Glomerular endothelial cell (primary cell): ENCODE results near the gene CYSRT1. TPM values are rescaled to one million over a fixed set of nuclear protein-coding genes. Genes with fewer than 3 reads are reported as not detected.

Source experiments
- DNase-seq: peaks from one replicate; pipeline ENCODE4 v3.0.0-alpha.2; 2011; ENCODE audit warnings: low read depth, low spot score; ENCODE audit errors: extremely low read depth
- total RNA-seq: library from RNA; depleted of rRNA; stranded (reverse); fragments of >200 nt; gene quantifications from 2 replicates; pipeline ENCODE4 v1.2.3, GENCODE V29; 2015

CYSRT1 gene
- total RNA-seq, 1 donor from 2014 or later = 0.41 TPM

- peak; percentile 91 for DNase-seq
Measured at GRCh38 chr9:137223078-137223970, 1.6 kb upstream of the CYSRT1 start.

DNA sequence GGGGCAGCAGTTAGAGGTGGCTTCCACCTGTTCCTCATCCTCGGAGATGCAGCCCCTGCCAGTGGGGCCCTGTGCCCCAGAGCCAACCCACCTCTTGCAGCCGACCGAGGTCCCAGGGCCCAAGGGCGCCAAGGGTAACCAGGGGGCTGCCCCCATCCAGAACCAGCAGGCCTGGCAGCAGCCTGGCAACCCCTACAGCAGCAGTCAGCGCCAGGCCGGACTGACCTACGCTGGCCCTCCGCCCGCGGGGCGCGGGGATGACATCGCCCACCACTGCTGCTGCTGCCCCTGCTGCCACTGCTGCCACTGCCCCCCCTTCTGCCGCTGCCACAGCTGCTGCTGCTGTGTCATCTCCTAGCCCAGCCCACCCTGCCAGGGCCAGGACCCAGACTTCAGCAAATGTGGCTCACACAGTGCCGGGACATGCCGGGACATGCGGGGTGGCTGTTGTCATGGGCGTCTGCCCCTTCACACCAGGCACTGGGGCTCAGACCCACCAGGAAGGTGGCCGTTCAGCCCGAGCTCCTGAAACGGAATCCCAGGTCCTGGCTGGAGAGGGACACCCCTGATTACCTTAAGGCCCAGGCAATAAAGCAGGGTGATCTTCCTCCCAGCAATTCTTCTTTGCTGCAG lies 841 bp downstream of the CYSRT1 start:
- no peak for DNase-seq

- no peak for DNase-seq
Measured at GRCh38 chr9:137226338-137227053, 1.5 kb downstream of the CYSRT1 start.

DNA sequence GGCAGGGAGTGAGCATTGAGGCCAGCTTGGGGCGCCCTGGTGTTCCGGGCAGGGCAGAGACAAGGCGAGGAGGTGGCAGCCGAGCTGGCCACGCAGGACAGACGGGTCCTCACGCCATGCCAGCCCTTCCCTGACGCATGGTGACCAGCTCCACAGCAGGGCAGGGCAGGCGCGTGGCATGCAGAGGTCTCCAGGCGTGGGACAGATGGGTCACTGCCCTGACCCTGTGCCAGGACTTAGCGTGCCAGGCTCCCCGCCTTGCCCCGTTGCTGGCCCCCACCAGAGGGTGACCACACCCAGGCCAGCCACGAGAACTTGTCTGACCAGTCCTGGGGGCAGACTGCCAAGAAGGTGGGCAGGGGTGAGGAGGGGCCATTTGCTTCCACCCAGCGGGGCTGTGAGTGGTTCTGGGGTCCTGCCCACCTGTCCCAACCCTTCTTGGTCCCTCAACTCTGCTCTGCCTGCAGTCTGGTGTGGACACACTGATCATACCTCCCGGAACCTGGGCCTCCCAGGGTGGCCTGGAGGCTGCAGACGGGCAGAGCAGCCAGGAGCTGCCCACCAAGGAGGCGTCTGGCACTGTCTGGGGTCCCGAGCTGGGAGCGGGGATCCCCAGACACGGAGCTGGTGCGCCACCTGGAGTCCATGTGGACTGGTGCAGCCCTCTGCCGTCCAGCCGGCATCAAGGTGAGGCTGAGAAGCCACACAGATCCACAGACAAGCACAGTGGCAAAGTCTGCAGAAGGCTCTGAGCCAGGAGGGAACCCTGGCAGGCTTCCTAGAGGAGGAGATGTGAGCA lies 2.3 kb downstream of the CYSRT1 start, which contains the start of gene RNF224:
Gene RNF224, plus strand, starts transcription at position 449 of the 799 bp plus-strand sequence. CDS start 834 bp downstream, outside the sequence.
- no peak for DNase-seq

DNA sequence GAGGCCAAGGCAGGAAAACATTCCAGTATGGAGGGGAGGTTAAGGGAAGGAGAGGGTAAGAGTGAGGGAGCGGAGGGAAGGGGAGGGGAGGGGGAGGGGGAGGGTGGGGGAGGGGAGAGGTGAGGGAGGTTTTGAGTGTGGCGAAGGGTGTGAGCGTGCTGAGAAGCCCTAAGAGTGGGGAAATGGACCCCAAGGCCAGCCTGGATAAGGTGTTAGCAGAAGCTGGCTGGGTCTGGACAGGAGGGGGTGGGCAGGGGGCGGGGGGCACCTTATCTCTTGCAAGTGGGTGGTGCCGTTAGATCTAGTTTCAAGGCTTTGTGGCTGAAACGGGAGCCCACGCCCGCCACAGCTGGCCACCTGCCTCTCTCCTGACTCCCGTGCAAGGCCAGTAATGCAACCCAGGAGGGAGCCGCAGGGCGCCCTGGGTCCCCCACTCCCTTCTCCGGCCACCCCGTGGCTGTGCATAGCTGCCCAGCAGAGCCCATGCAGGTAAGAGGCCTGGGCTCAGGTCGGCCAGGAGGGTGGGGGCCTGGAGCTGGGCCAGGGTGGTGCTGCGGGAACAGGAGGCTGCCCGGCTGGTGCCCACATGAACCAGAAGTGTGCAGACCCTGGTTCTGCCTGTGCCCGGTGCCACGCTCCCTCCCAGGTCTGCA lies 3.0 kb downstream of the CYSRT1 start:
- DNase-seq = no peak

GRCh38 chr9:137228506-137228967 lies 3.6 kb downstream of the CYSRT1 start:
- DNase-seq = no peak

- DNase-seq = no peak
Measured at GRCh38 chr9:137228968-137229896, 4.3 kb downstream of the CYSRT1 start.

DNA sequence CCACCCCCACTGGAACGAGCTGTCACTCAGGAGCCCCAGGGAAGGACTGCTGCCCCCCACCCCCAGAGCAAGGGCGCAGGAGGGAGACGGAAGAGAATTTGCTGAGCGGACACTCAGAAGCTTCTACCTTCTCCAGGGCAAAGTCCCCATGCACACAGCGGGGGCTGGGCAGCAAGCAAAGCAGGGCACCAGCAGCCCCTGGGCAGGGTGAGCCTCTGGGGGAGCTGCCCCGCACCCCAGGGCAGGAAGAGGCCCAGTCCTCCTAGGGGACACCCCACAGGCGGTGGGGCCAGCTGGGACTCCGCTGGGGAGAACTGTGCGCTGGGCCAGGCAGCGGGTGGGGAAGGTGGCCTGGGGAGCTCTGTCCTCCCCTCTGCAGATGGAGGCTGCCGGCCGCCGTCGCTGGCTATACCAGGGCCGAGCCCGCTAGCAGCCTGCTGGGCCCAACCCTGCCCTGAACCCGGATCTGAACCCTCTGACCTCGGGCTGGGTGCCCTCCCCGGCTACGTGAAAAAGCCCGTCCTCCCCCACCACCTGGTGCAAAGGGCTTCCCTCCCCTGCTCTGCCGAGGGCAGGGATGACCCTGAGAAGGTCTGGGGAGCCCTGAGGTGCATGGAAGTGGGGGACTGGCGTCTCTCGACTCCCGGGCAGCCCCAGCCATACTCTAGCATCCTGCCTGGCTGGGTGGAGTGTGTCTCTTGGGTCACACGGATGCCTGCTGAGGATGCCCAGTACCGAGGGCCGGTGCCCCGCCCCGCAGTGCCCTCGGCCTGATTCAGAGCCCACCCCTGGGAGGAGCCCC lies 5.1 kb downstream of the CYSRT1 start:
- DNase-seq = no peak

DNA sequence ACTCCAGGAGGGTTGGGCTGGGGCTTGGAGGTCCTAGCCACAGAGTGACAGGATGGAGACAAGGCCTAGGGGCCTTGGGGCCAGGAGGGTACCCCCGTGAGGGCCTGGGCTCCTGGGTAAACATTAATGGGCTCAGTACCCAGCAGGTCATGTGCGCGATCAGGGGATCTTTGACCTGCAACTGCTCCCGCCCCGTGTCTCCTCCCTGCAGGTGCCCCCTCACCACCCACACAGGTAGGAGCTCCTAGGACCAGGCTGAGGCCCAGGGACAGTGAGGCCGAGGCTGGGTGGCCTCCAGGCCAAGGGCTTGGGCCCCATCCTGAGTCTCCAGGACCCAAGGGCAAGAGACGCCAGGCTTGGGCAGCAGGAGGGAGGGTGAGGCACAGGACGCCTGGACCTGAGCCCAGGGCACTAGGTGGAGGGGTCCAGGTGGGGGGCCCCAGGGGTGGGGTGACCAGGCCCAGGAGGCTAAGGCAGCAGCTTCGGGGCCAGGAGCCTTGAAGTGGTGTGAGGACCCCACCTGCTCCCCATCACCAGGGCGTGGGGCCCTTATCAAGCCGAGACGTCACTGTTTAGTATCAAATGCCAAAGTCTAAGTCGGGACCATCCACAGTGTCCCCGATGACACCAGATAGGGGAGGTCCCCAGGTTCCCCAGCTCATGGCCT lies 5.9 kb downstream of the CYSRT1 start, which contains the start of gene SLC34A3:
Gene SLC34A3, plus strand, starts transcription at position 197 of the 667 bp plus-strand sequence. CDS start 802 bp downstream, outside the sequence.
- no peak for DNase-seq

DNA sequence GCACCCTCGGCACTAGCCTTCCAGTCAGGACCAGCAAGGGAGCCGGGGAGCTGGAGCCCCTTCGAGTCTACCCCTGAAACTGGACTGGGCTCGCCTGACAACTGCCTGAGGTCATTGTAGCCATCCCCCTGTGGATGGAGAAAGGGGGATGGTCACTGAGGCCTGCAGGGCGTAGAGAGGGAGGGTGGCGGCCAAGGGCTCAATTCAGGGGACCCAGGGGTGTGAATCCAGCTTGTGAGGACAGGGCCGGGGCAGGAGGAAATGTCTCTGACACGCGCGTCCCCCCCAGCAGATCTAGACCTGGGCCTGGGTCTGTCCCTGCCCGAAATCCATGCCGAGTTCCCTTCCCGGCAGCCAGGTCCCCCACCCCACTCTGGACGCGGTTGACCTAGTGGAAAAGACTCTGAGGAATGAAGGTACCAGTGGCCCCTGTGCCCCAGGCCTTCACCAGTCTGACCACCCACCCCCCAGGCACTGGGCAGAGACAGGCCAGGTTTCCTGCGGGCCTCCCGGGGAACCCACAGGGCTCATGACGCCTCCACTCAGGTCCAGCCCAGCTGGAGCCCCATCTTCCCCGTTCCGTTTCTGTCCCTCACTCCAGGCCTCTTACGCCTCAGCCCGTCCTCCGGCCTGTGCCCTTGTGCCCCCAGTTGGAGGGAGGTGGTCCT lies 6.5 kb downstream of the CYSRT1 start:
- no peak for DNase-seq

DNA sequence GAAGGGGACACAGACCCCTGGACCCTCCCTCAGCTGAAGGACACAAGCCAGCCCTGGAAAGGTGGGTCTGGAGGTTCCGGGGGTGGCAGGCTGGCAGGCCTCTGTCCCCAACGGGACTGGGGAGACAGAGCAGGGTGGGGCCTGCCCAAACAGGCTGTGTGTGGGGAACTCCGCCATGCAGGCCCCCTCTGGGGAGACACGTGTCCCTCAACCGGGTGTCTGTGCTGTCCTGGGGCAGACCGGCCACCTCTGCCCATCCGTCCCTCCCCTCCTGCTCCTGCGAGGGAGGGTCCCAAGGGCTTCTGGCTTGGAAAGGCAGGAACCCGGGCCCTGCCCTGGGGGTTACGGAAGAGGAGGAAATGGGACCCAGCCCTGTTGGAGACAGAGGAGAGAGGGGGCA lies 7.1 kb downstream of the CYSRT1 start:
- DNase-seq = no peak

DNA sequence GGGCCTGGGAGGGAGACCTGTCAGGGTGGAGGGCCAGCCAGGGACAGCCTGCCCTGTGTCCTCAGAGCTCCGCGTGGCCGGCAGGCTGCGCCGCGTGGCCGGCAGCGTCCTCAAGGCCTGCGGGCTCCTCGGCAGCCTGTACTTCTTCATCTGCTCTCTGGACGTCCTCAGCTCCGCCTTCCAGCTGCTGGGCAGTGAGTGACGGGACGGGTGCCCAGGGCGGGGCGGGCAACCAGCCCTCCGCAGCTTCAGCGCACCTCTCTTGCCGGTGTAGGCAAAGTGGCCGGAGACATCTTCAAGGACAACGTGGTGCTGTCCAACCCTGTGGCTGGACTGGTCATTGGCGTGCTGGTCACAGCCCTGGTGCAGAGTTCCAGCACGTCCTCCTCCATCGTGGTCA lies 7.5 kb downstream of the CYSRT1 start:
- no peak for DNase-seq

DNA sequence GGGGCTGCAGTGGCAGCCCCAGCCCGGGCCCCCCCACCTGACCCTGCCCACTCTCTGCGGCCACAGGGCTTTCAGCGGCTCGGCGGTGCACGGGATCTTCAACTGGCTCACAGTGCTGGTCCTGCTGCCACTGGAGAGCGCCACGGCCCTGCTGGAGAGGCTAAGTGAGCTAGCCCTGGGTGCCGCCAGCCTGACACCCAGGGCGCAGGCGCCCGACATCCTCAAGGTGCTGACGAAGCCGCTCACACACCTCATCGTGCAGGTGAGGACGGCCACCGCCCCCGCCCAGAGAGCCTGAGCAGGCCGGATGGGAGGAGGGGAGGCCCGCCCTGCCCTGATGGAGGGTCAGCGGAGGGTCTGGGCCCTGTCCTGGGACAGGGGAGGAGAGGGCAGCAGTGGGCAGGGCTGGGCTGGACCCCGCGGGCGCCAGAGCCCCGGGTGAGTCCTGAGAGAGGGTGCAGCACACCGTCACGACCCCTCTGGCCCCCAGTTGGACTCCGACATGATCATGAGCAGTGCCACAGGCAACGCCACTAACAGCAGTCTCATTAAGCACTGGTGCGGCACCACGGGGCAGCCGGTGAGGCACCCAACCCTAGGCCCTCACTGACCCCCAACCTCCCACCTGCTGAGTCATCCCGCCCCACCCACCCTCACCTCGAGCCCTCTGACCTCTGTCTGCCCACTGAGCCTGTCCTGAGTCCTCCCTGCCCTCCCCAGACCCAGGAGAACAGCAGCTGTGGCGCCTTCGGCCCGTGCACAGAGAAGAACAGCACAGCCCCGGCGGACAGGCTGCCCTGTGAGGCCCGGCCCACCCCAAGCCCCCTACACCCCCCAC lies 8.4 kb downstream of the CYSRT1 start:
- no peak for DNase-seq

GRCh38 chr9:137234055-137234697 lies 9.2 kb downstream of the CYSRT1 start:
- DNase-seq = no peak

DNA sequence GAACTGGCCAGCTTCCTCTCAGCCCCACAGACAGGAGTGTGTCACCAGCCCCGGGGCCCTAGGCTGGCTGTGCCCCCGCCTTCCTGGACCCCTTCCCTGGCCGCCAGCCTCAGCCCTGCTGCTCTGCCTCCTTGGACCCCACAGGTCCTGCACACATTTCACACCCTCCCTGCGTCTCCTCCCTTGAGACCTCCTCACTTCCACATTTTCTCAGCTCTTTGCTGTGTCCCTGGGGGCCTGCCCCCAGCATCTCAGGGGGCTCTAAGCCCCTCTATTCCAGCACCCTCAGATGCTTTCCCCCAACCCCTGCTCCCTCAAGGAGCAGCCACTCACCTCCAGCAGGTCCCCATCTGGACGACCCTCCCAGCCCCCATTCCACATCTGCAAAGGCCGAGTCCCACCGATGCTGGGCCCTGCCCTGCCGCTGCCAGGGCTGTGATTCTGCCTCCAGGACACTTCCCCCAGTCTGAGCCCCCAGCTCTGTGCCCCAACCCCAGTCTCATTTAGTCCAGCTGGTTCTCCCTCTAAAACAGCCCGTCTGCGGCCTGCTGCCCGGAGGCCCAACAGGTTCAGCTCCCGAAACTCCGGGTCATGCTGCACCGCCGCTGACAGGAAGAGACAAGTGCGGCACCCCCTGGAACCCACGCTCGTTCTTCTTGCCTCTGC lies 9.9 kb downstream of the CYSRT1 start:
- no peak for DNase-seq
